ENCODE results near the gene NF1. TPM values are rescaled to one million over a fixed set of nuclear protein-coding genes. Genes with fewer than 3 reads are reported as not detected.
A peak's percentile ranks its signal among the peaks of the same experiment; 100 is the strongest.

The NF1 gene
- total RNA-seq, 1 experiment from 2014 or later = 60.2 TPM

DNA sequence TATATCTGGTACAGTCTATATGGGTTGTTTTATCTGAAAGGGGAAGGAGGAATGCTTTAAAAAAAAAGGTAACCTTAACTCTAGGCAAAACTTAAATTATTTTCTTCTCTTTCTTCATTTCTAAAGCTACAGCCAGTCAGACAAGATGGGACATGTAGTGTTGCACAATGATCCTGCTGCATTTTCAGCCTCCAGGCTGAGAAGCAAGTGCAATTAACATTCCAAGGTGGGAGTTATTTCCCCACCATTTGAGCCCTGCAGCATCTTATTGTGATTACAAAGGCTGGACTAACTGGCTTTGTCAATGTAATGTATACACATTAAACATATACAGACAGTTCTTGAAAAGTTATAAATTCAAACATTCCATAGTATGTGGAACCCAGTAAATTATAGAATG lies 22.6 kb upstream of the NF1 start:
- Mint-ChIP-seq H3K4me1 (ENCODE audit: insufficient read depth, unreplicated experiment) (peaks cover 32% of the 10 kb centered on the region), H3K27ac (ENCODE audit: low read depth, unreplicated experiment) (peak overlapping the region; percentile 71), H3K9me3 (ENCODE audit: unreplicated experiment) (no peaks in the 10 kb centered on the region), H3K4me3 (ENCODE audit: unreplicated experiment) (peak overlapping the region; percentile 41), H3K27me3 (ENCODE audit: insufficient read depth, unreplicated experiment) (no peaks in the 10 kb centered on the region), H3K36me3 (ENCODE audit: insufficient read depth, unreplicated experiment) (peaks cover 6% of the 10 kb centered on the region)
- POLR2A ChIA-PET = interaction anchor here (0.6 to 3.8 kb wide), 15 partner anchors 11 to 144 kb away, joined by 3 to 32 read pairs (median 5); partner anchors contain the start of genes NF1 and RNF135
- CTCF ChIA-PET = interaction anchor here (0.9 to 1.3 kb wide), 2 partner anchors 23 to 145 kb away, joined by 5 to 8 read pairs; partner anchors contain the start of gene NF1
- intact Hi-C loops (cut with micrococcal nuclease) = no loop called here
- BruUV-seq (replicated peaks) = no TSS peak
- DNase-seq (ENCODE audit: unreplicated experiment) = peak; percentile 95
- TF ChIP-seq, protein P1, sequence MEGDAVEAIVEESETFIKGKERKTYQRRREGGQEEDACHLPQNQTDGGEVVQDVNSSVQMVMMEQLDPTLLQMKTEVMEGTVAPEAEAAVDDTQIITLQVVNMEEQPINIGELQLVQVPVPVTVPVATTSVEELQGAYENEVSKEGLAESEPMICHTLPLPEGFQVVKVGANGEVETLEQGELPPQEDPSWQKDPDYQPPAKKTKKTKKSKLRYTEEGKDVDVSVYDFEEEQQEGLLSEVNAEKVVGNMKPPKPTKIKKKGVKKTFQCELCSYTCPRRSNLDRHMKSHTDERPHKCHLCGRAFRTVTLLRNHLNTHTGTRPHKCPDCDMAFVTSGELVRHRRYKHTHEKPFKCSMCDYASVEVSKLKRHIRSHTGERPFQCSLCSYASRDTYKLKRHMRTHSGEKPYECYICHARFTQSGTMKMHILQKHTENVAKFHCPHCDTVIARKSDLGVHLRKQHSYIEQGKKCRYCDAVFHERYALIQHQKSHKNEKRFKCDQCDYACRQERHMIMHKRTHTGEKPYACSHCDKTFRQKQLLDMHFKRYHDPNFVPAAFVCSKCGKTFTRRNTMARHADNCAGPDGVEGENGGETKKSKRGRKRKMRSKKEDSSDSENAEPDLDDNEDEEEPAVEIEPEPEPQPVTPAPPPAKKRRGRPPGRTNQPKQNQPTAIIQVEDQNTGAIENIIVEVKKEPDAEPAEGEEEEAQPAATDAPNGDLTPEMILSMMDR (IDR thresholded peaks at IDR 0.05; ENCODE audit: unreplicated experiment) = no peak

DNA sequence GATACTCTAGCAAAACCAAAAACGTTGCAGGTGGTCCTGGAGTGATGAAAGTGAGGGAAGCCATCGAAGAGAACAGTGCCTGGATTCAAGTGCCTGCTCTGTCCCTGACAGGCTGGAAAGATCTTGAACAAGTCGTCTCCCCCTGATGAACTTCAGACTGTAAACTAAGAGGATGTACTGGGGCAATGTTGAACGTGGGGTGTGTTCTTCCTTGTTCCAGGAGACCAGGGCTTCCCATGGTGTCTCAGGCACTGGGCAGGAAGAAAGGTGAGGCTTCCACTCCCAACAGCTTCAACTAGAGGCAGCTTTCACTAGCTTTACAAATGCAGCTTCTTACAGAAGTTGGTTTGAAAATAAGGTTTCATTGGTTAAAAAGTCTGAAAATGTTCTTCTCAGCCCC lies 21.4 kb upstream of the NF1 start:
- ChIA-PET CTCF (interaction anchor here (0.8 kb wide), 2 partner anchors 21 to 74 kb away, joined by 3 read pairs; no protein-coding TSS in a partner anchor), POLR2A (interaction anchor here (1.3 to 3.8 kb wide), 4 partner anchors 11 to 22 kb away, joined by 4 to 32 read pairs (median 12); no protein-coding TSS in a partner anchor)
- Mint-ChIP-seq H3K27me3 (ENCODE audit: insufficient read depth, unreplicated experiment) (no peaks in the 10 kb centered on the region), H3K27ac (ENCODE audit: low read depth, unreplicated experiment) (no peak overlapping the region), H3K4me3 (ENCODE audit: unreplicated experiment) (no peak overlapping the region), H3K36me3 (ENCODE audit: insufficient read depth, unreplicated experiment) (peaks cover 5% of the 10 kb centered on the region), H3K4me1 (ENCODE audit: insufficient read depth, unreplicated experiment) (peaks cover 22% of the 10 kb centered on the region), H3K9me3 (ENCODE audit: unreplicated experiment) (no peaks in the 10 kb centered on the region)
- TF ChIP-seq, protein P1 (IDR thresholded peaks at IDR 0.05; ENCODE audit: unreplicated experiment) = no peak
- no peak for DNase-seq (ENCODE audit: unreplicated experiment)
- no TSS peak for BruUV-seq (replicated peaks)
- intact Hi-C loops (cut with micrococcal nuclease) = no loop called here

DNA sequence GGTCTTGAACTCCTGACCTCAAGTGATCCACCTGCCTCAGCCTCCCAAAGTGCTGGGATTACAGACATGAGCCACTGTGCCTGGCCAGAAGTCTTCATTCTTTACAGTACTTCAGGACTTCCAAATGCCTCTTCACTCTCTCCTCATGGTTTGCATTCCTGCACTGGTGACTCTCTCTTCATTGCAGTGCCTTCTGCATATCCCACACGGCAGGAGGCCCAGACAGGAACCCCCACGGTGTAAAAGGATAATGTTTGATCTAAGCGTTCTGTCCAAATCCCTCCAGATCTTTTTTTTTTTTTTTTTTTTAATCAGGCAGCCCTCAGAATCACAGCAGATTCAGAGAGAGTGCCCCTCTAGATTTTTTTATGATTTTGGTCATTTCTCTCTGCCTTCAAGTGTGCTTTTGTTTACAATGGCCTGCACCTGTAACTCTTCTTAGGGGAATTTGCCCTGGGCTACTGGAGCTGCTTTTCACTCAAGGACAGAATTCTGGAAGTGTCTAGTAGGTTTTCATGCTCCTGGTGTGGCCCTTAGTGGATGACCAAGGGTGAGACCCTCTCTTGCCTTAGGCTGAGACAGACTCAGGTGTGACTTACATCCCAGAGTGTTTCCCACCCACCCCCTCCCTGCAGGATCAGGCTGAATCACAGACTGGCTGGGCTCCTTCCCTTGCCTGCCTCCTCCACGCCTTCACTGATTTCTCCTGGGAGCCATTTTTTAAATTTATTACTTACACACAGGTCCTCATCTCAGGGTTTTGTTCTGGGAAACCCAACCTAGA lies 19.8 kb upstream of the NF1 start:
- Mint-ChIP-seq H3K4me1 (ENCODE audit: insufficient read depth, unreplicated experiment) (peaks cover 13% of the 10 kb centered on the region), H3K27ac (ENCODE audit: low read depth, unreplicated experiment) (no peak overlapping the region), H3K4me3 (ENCODE audit: unreplicated experiment) (no peak overlapping the region), H3K36me3 (ENCODE audit: insufficient read depth, unreplicated experiment) (no peaks in the 10 kb centered on the region), H3K27me3 (ENCODE audit: insufficient read depth, unreplicated experiment) (no peaks in the 10 kb centered on the region), H3K9me3 (ENCODE audit: unreplicated experiment) (no peaks in the 10 kb centered on the region)
- CTCF ChIA-PET = no interaction called here
- POLR2A ChIA-PET = no interaction called here
- TF ChIP-seq, protein P1 (IDR thresholded peaks at IDR 0.05; ENCODE audit: unreplicated experiment) = no peak
- intact Hi-C loops (cut with micrococcal nuclease) = no loop called here
- no TSS peak for BruUV-seq (replicated peaks)
- peak; percentile 7 for DNase-seq (ENCODE audit: unreplicated experiment)

DNA sequence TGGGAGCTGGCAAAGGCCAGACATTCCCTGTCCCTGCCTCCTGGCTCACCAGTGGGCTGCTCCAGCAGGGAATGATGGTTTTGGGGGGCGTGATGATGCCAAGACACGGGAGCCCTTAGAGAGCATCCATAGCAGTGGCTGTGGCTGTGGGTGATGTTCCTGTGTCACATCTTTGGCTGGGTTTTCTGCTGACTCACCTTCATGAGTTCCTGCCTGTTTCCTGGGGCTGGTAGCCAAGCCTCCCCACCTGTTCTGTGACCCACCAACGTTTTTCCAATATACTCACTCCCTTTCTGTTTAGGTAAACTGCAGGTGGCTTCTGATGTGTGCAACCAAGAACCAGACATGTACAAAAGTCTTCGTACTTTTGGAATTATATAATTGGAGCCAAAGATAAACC lies 16.5 kb upstream of the NF1 start:
- H3K27ac Mint-ChIP-seq (ENCODE audit: low read depth, unreplicated experiment) = no peak overlapping the region
- POLR2A ChIA-PET = interaction anchor here (0.6 to 1.2 kb wide), 5 partner anchors 8 to 254 kb away, joined by 3 read pairs; partner anchors contain the start of gene CRLF3
- H3K9me3 Mint-ChIP-seq (ENCODE audit: unreplicated experiment) = no peaks in the 10 kb centered on the region
- no peak overlapping the region for H3K4me3 Mint-ChIP-seq (ENCODE audit: unreplicated experiment)
- intact Hi-C loops (cut with micrococcal nuclease) = no loop called here
- no TSS peak for BruUV-seq (replicated peaks)
- CTCF ChIA-PET = no interaction called here
- H3K36me3 Mint-ChIP-seq (ENCODE audit: insufficient read depth, unreplicated experiment) = no peaks in the 10 kb centered on the region
- DNase-seq (ENCODE audit: unreplicated experiment) = peak; percentile 16
- no peaks in the 10 kb centered on the region for H3K4me1 Mint-ChIP-seq (ENCODE audit: insufficient read depth, unreplicated experiment)
- no peaks in the 10 kb centered on the region for H3K27me3 Mint-ChIP-seq (ENCODE audit: insufficient read depth, unreplicated experiment)
- TF ChIP-seq, protein P1 (IDR thresholded peaks at IDR 0.05; ENCODE audit: unreplicated experiment) = no peak

Data from MCF 10A (cell line).